Stimulated activated CD8-positive, alpha-beta memory T cell treated with anti-CD3 and anti-CD28 coated beads, Interleukin-15, amount 100 ng/mL, for 4 hours (primary cell): ENCODE measurements around the gene PLCB3.

Source experiments
- DNase-seq, 2 donors: peaks; one replicate each; pipeline ENCODE4 v3.0.0-alpha.2; 2020; ENCODE audit warnings: low read depth in 2 of 2

Gene PLCB3

GRCh38 chr11:64250415-64251015, 815 bp upstream of the PLCB3 start:
- no peak for DNase-seq

- no peak for DNase-seq
Measured at GRCh38 chr11:64251753-64252002, 348 bp downstream of the PLCB3 start.

DNA sequence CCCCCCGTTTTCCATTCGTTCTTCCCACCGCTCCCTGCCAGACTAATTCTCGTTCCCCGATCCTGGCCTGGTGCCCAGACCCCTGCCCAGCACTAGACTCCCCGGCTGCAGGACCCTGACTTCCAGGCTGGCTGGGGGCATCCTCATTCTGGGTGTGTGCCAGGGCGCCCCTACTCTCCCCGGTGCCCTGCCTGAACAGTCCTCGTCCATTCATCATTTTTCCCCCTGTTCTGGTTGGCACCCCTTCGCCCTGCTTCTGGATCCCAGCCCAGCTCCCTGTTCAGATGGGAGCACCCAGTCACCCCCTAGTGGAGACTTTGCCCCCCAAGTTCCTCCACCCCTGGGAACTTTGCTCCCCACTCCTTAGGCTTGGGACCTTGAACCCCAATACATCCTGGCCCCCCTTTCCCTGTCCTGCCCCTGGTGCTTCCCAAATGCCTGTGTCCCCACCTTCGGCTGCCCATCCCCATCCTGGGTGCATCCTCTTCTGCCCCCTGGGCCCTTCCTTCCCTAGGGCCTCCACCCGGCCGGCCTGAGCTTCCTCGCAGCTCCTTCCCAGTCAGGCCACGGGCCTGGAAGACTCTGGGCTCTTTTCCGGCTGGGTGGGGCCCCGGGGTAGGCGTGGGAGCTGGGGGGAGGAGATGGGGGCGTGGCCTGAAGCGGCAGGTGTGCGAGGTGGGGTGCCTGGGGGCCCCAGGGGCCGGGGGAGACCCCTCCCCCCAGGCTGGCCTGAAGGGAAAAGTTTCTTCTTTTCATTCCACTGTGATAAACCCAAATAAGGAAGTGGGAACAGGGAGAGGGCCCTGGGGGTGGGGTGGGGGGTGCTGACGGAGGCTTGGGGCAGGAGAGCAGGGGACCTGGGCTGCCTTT, 908 bp downstream of the PLCB3 start:
- no peak for DNase-seq

DNA sequence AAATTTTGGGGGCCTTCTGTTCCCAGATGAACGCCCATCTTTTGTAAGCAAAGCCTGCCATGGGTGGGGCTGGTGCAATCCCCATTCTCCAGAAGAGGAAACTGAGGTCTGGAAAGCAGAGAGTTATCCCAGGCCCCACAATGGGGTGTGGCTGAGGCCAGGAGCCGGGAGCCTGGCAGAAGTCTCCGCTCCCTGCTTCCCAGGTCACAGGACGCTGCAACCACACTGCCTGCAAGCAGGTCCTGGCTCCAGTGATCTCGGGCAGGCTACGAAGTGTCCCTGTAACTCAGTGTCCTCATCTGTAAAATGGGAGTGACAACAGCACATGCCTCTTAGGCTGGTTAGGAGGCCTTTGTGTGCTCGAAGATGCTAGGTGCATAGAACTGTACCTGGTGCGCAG, 1.7 kb downstream of the PLCB3 start:
- DNase-seq = no peak

GRCh38 chr11:64253481-64253880, 2.2 kb downstream of the PLCB3 start:
- DNase-seq = no peak

DNA sequence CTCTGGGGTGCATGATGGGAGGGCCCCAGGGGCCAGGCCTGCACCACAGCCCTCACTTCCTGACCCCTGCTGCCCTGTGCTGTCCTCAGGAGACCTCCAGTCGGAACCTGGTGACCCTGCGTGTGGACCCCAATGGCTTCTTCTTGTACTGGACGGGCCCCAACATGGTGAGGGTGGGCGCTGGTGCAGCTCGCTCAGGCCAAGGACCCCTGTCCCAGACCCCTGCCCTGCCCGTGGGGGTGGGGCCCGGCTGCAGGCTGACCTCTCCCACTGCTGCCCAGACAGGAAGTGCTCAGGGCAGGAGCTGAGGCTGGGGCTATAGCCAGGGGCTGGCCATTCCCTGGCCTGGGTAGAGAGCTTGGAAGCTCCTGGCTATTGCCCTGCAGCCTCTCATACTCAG, 3.0 kb downstream of the PLCB3 start:
- no peak for DNase-seq

DNA sequence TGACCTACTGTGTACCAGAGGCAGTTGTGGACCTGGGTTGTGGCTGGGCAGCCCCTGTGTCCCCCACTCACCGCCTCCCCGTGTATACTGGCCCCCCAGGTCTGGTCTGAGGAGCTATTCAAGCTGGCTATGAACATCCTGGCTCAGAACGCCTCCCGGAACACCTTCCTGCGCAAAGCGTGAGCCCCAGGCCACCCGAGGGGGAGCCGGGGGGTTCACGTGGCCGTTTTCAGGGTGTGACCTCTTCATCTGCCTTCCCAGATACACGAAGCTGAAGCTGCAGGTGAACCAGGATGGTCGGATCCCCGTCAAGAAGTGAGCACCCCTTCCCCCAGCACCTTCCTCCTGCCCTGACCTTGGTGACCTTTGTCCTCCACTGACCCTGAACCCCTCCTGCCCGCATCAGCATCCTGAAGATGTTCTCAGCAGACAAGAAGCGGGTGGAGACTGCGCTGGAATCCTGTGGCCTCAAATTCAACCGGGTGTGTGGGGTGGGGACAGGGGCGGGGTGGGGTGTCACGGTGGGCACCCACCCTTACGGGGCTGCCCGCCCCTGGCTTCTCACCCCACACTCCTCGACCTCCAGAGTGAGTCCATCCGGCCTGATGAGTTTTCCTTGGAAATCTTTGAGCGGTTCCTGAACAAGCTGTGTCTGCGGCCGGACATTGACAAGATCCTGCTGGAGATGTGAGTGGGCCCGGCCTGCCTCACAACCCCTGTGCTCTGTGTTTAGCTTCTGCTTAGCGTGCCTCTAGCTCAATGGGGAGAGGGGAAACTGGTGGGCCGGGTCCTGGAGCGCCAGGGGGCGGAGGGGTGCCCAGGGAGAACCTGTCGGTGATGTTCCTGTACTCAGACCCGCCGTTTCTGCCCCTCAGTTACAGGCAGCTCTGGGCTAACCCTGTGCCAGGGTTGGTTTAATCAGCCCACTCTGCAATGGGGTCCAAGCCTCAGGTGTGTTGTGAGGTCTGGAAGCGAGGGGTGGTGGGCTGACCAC, 4.1 kb downstream of the PLCB3 start:
- no peak for DNase-seq

DNA sequence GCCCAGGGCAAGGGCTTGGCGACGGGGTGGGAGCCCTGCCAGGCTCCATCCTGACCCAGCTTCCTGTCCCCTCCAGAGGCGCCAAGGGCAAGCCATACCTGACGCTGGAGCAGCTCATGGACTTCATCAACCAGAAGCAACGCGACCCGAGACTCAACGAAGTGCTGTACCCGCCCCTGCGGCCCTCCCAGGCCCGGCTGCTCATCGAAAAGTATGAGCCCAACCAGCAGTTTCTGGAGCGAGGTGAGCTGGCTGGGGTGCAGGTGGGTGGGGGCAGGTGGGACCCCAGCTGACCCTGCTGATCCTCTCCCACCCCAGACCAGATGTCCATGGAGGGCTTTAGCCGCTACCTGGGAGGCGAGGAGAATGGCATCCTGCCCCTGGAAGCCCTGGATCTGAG, 5.0 kb downstream of the PLCB3 start:
- DNase-seq = no peak

- no peak for DNase-seq
Measured at GRCh38 chr11:64258356-64258755, 7.0 kb downstream of the PLCB3 start.

DNA sequence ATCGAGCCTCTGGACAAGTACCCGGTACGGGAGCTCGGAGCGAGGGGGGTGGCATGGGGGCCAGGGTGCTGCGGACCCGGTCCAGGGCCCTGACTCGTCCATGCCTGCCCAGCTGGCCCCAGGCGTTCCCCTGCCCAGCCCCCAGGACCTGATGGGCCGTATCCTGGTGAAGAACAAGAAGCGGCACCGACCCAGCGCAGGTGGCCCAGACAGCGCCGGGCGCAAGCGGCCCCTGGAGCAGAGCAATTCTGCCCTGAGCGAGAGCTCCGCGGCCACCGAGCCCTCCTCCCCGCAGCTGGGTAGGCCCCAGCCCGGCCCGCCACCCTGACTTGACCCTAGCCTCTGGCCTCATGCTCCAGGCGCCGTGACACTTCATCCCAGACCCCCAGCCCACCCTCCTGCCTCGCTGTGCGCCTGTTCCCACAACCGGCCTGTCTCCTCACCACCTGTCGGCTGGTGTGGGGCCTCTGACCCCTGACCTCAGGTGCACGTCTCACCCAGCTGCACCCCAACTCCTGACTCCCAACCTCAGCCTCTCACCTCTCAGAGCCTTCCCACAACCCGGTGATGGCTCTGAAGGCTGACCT, 7.7 kb downstream of the PLCB3 start:
- DNase-seq = no peak

DNA sequence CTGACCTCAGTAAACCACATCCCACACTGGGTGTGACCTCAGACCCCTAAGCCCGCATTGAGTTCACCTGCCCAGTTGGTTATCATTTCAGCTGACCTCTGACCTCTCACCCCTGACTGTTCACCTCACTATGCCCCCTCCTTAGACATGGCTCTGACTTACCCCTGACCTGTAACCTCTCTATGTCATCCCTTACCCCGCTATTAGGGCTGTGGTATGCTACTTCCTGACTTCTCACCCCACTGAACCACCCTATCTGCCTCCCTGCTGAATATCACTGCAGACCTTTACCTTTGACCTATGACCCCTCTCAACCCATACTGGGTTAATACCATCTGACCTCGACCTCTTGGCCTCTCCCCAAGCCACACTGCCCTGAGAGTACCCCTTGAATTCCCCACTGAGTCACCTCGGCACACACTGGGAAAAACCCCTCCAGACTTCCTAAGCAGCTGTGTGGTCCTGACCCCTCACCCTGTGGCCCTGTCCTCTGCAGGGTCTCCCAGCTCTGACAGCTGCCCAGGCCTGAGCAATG, 8.3 kb downstream of the PLCB3 start:
- DNase-seq = no peak

- no peak for DNase-seq
Measured at GRCh38 chr11:64260147-64260708, 8.9 kb downstream of the PLCB3 start.

- DNase-seq = no peak
Measured at GRCh38 chr11:64261556-64262080, 10.3 kb downstream of the PLCB3 start.

DNA sequence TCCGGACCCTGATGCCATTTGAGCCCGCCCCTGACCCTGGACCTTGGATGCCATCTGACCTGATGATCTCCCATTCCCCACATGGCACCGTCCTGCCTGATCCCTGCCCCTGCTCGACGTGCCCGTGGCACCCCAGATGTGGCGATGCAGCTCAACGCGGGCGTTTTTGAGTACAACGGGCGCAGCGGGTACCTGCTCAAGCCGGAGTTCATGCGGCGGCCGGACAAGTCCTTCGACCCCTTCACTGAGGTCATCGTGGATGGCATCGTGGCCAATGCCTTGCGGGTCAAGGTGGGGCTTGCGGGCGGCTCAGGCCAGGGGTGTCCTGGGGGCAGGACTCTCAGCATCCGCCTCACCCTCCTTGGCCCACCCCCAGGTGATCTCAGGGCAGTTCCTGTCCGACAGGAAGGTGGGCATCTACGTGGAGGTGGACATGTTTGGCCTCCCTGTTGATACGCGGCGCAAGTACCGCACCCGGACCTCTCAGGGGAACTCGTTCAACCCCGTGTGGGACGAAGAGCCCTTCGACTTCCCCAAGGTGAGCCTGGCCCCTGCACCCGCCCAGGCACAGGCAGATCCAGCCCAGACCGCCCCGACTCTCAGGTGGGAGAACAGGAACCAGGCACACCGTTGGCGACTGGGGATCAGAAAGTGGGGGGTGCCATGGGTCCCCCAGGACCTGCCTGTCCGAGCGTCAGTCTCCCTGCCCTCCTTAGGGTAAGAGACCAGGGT, 11.1 kb downstream of the PLCB3 start:
- DNase-seq = no peak

- DNase-seq = no peak
Measured at GRCh38 chr11:64263021-64263946, 12.0 kb downstream of the PLCB3 start.

GRCh38 chr11:64263947-64264317, 12.6 kb downstream of the PLCB3 start:
- DNase-seq = no peak

- no peak for DNase-seq
Measured at GRCh38 chr11:64264371-64264852, 13.1 kb downstream of the PLCB3 start.

DNA sequence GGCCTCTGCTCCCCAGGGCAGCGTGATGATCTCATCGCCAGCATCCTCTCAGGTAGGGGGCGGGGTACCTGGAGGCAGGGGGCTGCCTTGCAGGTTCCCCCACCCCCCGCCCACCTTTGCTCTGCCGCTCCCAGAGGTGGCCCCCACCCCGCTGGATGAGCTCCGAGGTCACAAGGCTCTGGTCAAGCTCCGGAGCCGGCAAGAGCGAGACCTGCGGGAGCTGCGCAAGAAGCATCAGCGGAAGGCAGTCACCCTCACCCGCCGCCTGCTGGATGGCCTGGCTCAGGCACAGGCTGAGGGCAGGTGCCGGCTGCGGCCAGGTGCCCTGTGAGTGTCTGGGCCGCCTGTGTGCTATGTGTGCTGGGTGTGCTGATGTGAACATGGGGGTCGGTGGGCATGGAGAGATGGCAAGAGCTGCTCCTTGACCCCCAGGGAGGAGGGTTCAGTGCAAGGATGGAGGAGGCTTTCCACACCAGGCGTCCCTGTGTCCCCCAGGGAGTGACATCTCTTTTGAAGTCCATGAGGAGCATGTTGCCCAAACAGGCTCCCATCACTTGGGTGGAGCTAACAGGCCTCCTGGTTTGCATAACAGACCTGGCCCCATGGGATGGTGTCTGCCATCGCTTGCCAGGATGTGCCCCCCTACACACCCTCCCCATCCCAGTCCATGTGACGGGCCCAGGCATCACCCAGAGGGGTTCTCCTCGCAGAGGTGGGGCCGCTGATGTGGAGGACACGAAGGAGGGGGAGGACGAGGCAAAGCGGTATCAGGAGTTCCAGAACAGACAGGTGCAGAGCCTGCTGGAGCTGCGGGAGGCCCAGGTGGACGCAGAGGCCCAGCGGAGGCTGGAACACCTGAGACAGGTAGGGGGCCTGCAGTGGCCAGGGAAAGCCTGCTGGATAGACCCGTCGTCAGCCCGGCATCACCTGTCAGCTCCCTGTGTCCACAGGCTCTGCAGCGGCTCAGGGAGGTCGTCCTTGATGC, 14.1 kb downstream of the PLCB3 start:
- no peak for DNase-seq
